K562 (cell line): ENCODE measurements around the gene PPIH. TPM values are rescaled to one million over a fixed set of nuclear protein-coding genes. Genes with fewer than 3 reads are reported as not detected.

Experiments
- CBX2 ChIP-seq: fragments of 200-600 bp; sonication (generic); IDR thresholded peaks from one replicate; pipeline ENCODE4 v1.6.1; 2012; ENCODE audit warnings: mild to moderate bottlenecking, low read length, inconsistent platforms; ENCODE audit not compliant: insufficient read depth, poor library complexity, severe bottlenecking
- CHD7 ChIP-seq: fragments of 200-600 bp; sonication (generic); IDR thresholded peaks from one replicate; pipeline ENCODE4 v1.6.1; 2012; ENCODE audit warnings: mild to moderate bottlenecking, low read depth, low read length, inconsistent platforms
- NFIX ChIP-seq: fragments of 250-450 bp; sonication (Bioruptor Pico); IDR thresholded peaks from 2 replicates; pipeline ENCODE4 v1.4.0; 2020; ENCODE audit warnings: low read depth, mild to moderate bottlenecking, moderate library complexity
- PRDM10 ChIP-seq: fragments of 450-650 bp; IDR thresholded peaks from 2 replicates; pipeline ENCODE4 v1.6.1; 2018; ENCODE audit not compliant: partially characterized antibody
- RAD51 ChIP-seq: fragments of 450-650 bp; IDR thresholded peaks from 2 replicates; pipeline ENCODE4 v1.7.1; 2016; ENCODE audit warnings: low read depth, mild to moderate bottlenecking, borderline replicate concordance
- TCF3 ChIP-seq: sonication (generic); formaldehyde crosslinking; IDR thresholded peaks from 2 replicates; pipeline ENCODE4 v1.4.0; 2020; ENCODE audit warnings: mild to moderate bottlenecking, missing genetic modification reagents
- TOE1 ChIP-seq, 2 experiments: fragments of 450-650 bp in 1 of 2; sonication (generic) in 1 of 2; formaldehyde crosslinking in 1 of 2; IDR thresholded peaks; 2 replicates each; pipeline versions ENCODE4 v1.7.1 to v1.8.0; 2016 to 2022; ENCODE audit warnings: borderline replicate concordance in 2 of 2, mild to moderate bottlenecking in 2 of 2, antibody characterized with exemption in 1 of 2, inconsistent platforms in 1 of 2, low read depth in 1 of 2, missing genetic modification reagents in 1 of 2, moderate library complexity in 1 of 2
- ZNF165 ChIP-seq: fragments of 250-450 bp; sonication (Bioruptor Pico); IDR thresholded peaks from 2 replicates; pipeline ENCODE4 v1.4.0; 2020; ENCODE audit warnings: borderline replicate concordance
- ZNF174 ChIP-seq: fragments of 250-450 bp; sonication (Bioruptor Pico); IDR thresholded peaks from 2 replicates; pipeline ENCODE4 v1.4.0; 2020; ENCODE audit warnings: mild to moderate bottlenecking
- ZNF354B ChIP-seq: fragments of 250-450 bp; sonication (Bioruptor Pico); IDR thresholded peaks from 2 replicates; pipeline ENCODE4 v1.4.0; 2020
- ZNF699 ChIP-seq: fragments of 250-450 bp; sonication (Bioruptor Pico); IDR thresholded peaks from 2 replicates; pipeline ENCODE4 v1.8.0; 2021; ENCODE audit warnings: mild to moderate bottlenecking, moderate library complexity; ENCODE audit not compliant: insufficient replicate concordance
- polyA plus RNA-seq, 8 experiments: library from polyadenylated mRNA; depleted of rRNA in 4 of 8; stranded (reverse) in 5 of 8; unstranded in 3 of 8; fragments of >200 nt; fragmentation: Nextera tagmentation in 2 of 8; fragmentation: Illumina TruSeq in 1 of 8; extraction: Ambion mirVana in 2 of 8; extraction: Trizol in 1 of 8; gene quantifications; 2 replicates each; pipeline versions ENCODE4 v1.2.1 to v1.2.3, GENCODE V29; 2011 to 2014; ENCODE audit warnings: inconsistent platforms in 1 of 8, missing spikeins in 1 of 8
- total RNA-seq, 7 experiments: library from RNA; depleted of rRNA in 6 of 7; stranded (reverse); fragments of >200 nt in 6 of 7; fragmentation: Illumina TruSeq in 2 of 7; extraction: Trizol in 2 of 7; gene quantifications; 2 replicates each; pipeline versions ENCODE4 v1.2.1 to v1.2.3, GENCODE V29; 2011 to 2021; ENCODE audit warnings: low replicate concordance in 1 of 7

The PPIH gene
- total and polyA plus RNA-seq, 9 of the 15 experiments (the other 6 are each of a cell fraction or from before 2014, with no cell fraction given), result 197 to 470 (median 277) TPM

DNA sequence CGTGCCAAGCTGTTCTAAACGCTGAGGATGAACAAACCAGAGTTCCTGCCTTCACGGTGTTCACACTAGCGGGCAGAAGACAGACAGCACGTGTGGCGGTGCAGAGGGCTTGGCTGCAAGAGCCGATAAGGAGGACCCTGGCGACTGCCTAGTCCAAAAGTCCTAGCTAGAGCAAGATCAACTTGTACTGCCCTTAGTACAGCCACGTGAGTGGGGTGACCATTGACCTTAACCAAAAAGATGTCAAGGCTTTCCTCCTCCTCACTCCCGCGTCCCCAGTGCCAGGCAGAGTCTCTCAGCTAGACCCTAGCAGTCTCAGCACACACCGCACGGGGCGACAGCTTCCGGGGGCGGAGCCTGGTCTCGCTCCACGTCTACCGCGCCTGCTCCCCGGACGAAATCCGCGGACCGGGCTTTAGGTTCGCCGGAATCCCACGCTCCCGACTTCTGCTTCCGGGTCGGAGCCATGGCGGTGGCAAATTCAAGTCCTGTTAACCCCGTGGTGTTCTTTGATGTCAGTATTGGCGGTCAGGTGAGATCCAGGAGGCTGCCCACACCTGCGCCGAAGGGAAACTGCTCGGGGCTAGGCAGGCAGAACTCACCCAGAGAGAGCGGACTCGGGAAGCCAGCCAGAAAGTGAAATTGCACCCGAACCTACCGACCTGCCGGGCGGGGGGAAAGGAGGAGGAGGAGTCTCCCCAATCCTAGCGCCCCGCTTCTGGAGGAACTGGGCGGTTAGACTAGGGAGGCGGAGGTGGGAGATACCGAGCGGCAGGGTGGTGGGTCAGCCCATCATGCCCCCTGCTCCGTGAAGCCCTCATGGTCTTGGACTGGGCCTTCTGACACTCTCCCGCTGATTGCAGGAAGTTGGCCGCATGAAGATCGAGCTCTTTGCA lies at the start of gene PPIH (continued):
- TF ChIP-seq CHD7 (no peak), NFIX (CRISPR knock-in tag) (no peak), TOE1 (IDR thresholded peaks at IDR 0.05; ENCODE audit: borderline replicate concordance) (peak; percentile 84; the same call in 1 of the 2 replicates), TOE1 (CRISPR knock-in tag; IDR thresholded peaks at IDR 0.05; ENCODE audit: borderline replicate concordance, low read depth) (no peak), ZNF174 (CRISPR knock-in tag) (no peak), RAD51 (no peak; the same call in 1 of the 2 replicates), ZNF165 (CRISPR knock-in tag) (no peak), CBX2 (no peak), ZNF699 (no peak), TCF3 (CRISPR knock-in tag) (peak; percentile 77), PRDM10 (peak; percentile 55), ZNF354B (CRISPR knock-in tag) (peak; percentile 32; the same call in 1 of the 2 replicates)
